HepG2 (cell line): Measurements from ENCODE around the gene CENPB. TPM values are rescaled to one million over a fixed set of nuclear protein-coding genes. Genes with fewer than 3 reads are reported as not detected.

Experiments used
- ARNTL ChIP-seq: sonication (generic); formaldehyde crosslinking; IDR thresholded peaks from 2 replicates; pipeline ENCODE4 v1.4.0; 2020; ENCODE audit warnings: mild to moderate bottlenecking, missing genetic modification reagents
- CREB1 ChIP-seq, 2 experiments: fragments of 450-650 bp in 1 of 2; IDR thresholded peaks; 2 replicates each; pipeline ENCODE4 v1.6.1; 2016 to 2017; ENCODE audit warnings: control low read depth in 1 of 2, mild to moderate bottlenecking in 1 of 2, missing compliant biosample characterization in 1 of 2, missing genetic modification characterization in 1 of 2
- CSRNP2 ChIP-seq: sonication (generic); formaldehyde crosslinking; conservative IDR thresholded peaks from 2 replicates; pipeline ENCODE4 v1.8.0; 2022; ENCODE audit warnings: low read depth, missing genetic modification reagents
- DPF2 ChIP-seq: sonication (generic); formaldehyde crosslinking; IDR thresholded peaks from 2 replicates; pipeline ENCODE4 v1.4.0; 2020; ENCODE audit warnings: mild to moderate bottlenecking, low read depth, missing genetic modification reagents, borderline replicate concordance
- DRAP1 ChIP-seq: IDR thresholded peaks from 2 replicates; pipeline ENCODE4 v1.6.1; 2016; ENCODE audit warnings: missing genetic modification reagents, missing compliant biosample characterization
- E2F5 ChIP-seq: sonication (generic); formaldehyde crosslinking; conservative IDR thresholded peaks from 2 replicates; pipeline ENCODE4 v1.4.0; 2020; ENCODE audit warnings: missing genetic modification reagents
- LCORL ChIP-seq, 2 experiments: fragments of 450-650 bp in 1 of 2; sonication (generic) in 1 of 2; formaldehyde crosslinking in 1 of 2; IDR thresholded peaks; 2 replicates each; pipeline versions ENCODE4 v1.5.0 to v1.6.1; 2017 to 2020; ENCODE audit warnings: antibody characterized with exemption in 1 of 2, missing genetic modification reagents in 1 of 2
- NFE2L1 ChIP-seq: sonication (generic); formaldehyde crosslinking; IDR thresholded peaks from 2 replicates; pipeline ENCODE4 v1.4.0; 2020; ENCODE audit warnings: missing genetic modification reagents, mild to moderate bottlenecking, borderline replicate concordance
- NFKBIZ ChIP-seq: IDR thresholded peaks from 2 replicates; pipeline ENCODE4 v1.6.1; 2018; ENCODE audit warnings: missing genetic modification reagents, missing compliant biosample characterization
- RFXAP ChIP-seq: sonication (generic); formaldehyde crosslinking; IDR thresholded peaks from 2 replicates; pipeline ENCODE4 v1.4.0; 2020; ENCODE audit warnings: missing genetic modification reagents, borderline replicate concordance
- ZNF121 ChIP-seq: sonication (generic); formaldehyde crosslinking; IDR thresholded peaks from 2 replicates; pipeline ENCODE4 v1.5.0; 2020; ENCODE audit warnings: mild to moderate bottlenecking, missing genetic modification reagents
- ZNF124 ChIP-seq: sonication (generic); formaldehyde crosslinking; IDR thresholded peaks from 2 replicates; pipeline ENCODE4 v1.4.0; 2020; ENCODE audit warnings: missing genetic modification reagents
- ZNF160 ChIP-seq: sonication (generic); formaldehyde crosslinking; IDR thresholded peaks from 2 replicates; pipeline ENCODE4 v1.8.0; 2022; ENCODE audit warnings: mild to moderate bottlenecking, inconsistent platforms, missing genetic modification reagents
- ZNF224 ChIP-seq: sonication (generic); formaldehyde crosslinking; IDR thresholded peaks from 2 replicates; pipeline ENCODE4 v1.5.0; 2020; ENCODE audit warnings: mild to moderate bottlenecking, missing genetic modification reagents
- ZNF275 ChIP-seq: sonication (generic); formaldehyde crosslinking; IDR thresholded peaks from 2 replicates; pipeline ENCODE4 v1.8.0; 2022; ENCODE audit warnings: missing genetic modification reagents, mild to moderate bottlenecking, inconsistent platforms, borderline replicate concordance
- ZNF512 ChIP-seq: sonication (generic); formaldehyde crosslinking; IDR thresholded peaks from 2 replicates; pipeline ENCODE4 v1.4.0; 2020; ENCODE audit warnings: mild to moderate bottlenecking, missing genetic modification reagents
- ZNF574 ChIP-seq: sonication (generic); formaldehyde crosslinking; IDR thresholded peaks from 2 replicates; pipeline ENCODE4 v1.4.0; 2020; ENCODE audit warnings: missing genetic modification reagents
- ZNF850 ChIP-seq: sonication (generic); formaldehyde crosslinking; conservative IDR thresholded peaks from 2 replicates; pipeline ENCODE4 v1.9.0; 2021; ENCODE audit warnings: mild to moderate bottlenecking, missing genetic modification reagents
- polyA plus RNA-seq, 8 experiments: library from polyadenylated mRNA; depleted of rRNA in 3 of 8; stranded (reverse) in 7 of 8; unstranded in 1 of 8; fragments of >200 nt; fragmentation: Illumina TruSeq in 4 of 8; extraction: Trizol in 4 of 8; gene quantifications; 2 replicates each; pipeline versions ENCODE4 v1.2.1 to v1.2.3, GENCODE V29; 2011 to 2016; ENCODE audit warnings: low read depth in 4 of 8, missing spikeins in 1 of 8, mixed read lengths in 1 of 8; ENCODE audit not compliant: insufficient read depth in 1 of 8
- total RNA-seq, 5 experiments: library from RNA; depleted of rRNA; stranded (reverse); fragments of >200 nt; fragmentation: Illumina TruSeq; extraction: Trizol; gene quantifications; 2 replicates each; pipeline ENCODE4 v1.2.3, GENCODE V29; 2016; ENCODE audit warnings: low read depth in 1 of 5

The CENPB gene
- total and polyA plus RNA-seq, 2 of the 13 experiments (the other 11 are each of a cell fraction or from before 2014, with no cell fraction given), result 10.4 to 54.5 TPM

- TF ChIP-seq NFE2L1 (CRISPR knock-in tag) (no peak), LCORL (IDR thresholded peaks at IDR 0.05) (no peak), LCORL (CRISPR knock-in tag; IDR thresholded peaks at IDR 0.05) (peak; percentile 91), ZNF224 (CRISPR knock-in tag) (peak; percentile 12; the same call in 1 of the 2 replicates), DRAP1 (peak; percentile 55), E2F5 (CRISPR knock-in tag) (peak; percentile 89), ZNF160 (CRISPR knock-in tag) (peak; percentile 76), ARNTL (CRISPR knock-in tag) (peak; percentile 92), ZNF275 (CRISPR knock-in tag) (peak; percentile 98; the same call in 1 of the 2 replicates), RFXAP (CRISPR knock-in tag) (peak; percentile 95), CSRNP2 (CRISPR knock-in tag) (peak; percentile 86; the same call in 1 of the 2 replicates), NFKBIZ (peak; percentile 81; the same call in 1 of the 2 replicates), CREB1 (IDR thresholded peaks at IDR 0.05) (peak; percentile 100), CREB1 (CRISPR knock-in tag; IDR thresholded peaks at IDR 0.05) (peak; percentile 100), DPF2 (CRISPR knock-in tag) (peak; percentile 70; the same call in 1 of the 2 replicates), ZNF124 (CRISPR knock-in tag) (peak; percentile 95), ZNF574 (peak; percentile 95), ZNF512 (CRISPR knock-in tag) (0 out of 2 replicates have a peak, but pooled peaks have one; percentile 31), ZNF121 (CRISPR knock-in tag) (peak; percentile 44; the same call in 1 of the 2 replicates), ZNF850 (no peak)
Observed at GRCh38 chr20:3820048-3820900, 33.7 kb upstream of the CENPB start, which contains the start of gene AP5S1 (continued).
